Measurements from ENCODE around the gene TIGD2. TPM values are rescaled to one million over a fixed set of nuclear protein-coding genes. Genes with fewer than 3 reads are reported as not detected.

Gene TIGD2
- total and polyA plus RNA-seq, 2 of the 13 experiments (the other 11 are each of a cell fraction or from before 2014, with no cell fraction given) = 3.1 to 15.5 TPM

DNA sequence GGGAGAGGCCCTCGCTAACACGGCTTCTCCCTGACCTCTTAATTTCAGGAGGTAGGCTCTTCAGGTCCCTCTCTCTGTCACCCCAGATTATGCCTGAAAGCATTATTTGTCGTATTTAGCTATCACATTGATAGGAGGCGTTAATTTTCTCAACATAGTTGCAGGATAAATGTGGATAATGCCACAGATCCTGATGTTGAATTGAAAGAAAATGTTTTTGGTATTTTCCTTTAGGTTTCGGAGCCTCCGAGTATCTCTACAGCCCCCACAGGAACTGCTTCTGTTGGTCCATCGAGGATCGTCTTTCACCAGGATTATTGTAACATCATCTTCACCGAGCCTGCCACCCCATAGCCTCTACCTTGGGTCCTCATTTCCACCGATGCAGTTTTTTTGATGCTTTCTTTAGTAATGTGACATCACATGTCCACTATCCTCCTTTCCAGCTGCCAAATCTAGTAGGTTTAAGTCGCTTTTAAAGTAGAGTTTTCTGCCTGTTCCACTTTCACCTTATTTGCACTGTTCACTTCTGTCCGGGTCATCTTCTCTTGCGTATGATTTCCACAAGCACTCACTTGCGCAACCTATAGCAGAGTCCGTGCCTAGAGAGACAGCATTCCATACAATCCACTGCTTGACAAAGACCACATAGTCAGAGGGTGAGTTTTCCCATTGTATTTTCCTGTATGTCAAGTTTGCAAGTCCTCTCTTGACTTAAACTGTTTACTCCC is 665 bp downstream of the TIGD2 start (continued):
- TF ChIP-seq, protein P1, sequence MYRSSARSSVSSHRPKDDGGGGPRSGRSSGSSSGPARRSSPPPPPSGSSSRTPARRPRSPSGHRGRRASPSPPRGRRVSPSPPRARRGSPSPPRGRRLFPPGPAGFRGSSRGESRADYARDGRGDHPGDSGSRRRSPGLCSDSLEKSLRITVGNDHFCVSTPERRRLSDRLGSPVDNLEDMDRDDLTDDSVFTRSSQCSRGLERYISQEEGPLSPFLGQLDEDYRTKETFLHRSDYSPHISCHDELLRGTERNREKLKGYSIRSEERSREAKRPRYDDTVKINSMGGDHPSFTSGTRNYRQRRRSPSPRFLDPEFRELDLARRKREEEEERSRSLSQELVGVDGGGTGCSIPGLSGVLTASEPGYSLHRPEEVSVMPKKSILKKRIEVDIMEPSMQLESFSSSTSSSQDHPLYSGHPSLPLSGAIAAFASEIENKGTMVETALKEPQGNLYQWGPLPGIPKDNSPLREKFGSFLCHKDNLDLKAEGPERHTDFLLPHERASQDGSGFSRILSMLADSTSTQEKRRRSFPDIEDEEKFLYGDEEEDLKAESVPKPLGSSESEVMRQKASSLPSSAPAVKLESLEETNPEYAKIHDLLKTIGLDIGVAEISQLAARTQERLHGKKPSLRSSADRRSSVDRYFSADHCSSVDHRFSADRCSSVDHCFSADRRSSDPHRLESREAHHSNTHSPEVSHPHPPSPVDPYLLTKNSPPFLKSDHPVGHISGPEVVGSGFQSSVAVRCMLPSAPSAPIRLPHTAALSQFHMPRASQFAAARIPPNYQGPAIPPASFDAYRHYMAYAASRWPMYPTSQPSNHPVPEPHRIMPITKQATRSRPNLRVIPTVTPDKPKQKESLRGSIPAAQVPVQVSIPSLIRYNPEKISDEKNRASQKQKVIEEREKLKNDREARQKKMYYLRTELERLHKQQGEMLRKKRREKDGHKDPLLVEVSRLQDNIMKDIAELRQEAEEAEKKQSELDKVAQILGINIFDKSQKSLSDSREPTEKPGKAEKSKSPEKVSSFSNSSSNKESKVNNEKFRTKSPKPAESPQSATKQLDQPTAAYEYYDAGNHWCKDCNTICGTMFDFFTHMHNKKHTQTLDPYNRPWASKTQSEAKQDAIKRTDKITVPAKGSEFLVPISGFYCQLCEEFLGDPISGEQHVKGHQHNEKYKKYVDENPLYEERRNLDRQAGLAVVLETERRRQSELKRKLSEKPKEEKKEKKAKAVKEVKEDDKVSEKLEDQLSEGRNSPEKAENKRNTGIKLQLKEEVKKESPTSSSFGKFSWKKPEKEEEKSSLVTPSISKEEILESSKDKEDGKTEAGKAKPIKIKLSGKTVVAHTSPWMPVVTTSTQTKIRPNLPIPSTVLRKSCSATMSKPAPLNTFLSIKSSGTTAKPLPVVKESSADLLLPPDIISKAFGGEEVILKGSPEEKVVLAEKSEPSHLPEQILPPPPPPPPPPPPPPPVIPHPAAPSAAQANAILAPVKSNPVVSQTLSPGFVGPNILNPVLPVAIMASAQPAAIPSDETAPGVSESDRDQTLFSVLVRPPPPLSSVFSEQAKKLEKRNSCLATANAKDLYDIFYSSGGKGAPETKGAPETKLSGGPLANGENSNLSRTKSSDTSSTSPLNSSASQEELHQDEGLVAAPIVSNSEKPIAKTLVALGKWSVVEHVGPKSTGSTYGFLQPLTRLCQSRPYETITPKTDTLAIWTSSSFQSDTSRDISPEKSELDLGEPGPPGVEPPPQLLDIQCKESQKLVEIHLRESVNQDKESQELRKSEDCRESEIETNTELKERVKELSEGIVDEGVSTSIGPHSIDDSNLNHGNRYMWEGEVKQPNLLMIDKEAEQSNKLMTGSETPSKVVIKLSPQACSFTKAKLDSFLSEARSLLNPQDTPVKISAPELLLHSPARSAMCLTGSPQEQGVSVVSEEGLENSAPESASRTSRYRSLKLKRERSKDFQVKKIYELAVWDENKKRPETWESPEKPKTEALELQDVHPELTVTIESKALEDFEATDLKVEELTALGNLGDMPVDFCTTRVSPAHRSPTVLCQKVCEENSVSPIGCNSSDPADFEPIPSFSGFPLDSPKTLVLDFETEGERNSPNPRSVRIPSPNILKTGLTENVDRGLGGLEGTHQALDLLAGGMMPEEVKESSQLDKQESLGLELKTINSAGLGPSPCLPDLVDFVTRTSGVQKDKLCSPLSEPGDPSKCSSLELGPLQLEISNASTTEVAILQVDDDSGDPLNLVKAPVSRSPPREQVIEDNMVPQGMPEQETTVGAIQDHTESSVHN (CRISPR knock-in tag; IDR thresholded peaks at IDR 0.05) = peak; percentile 57; the same call in 1 of the 2 replicates
- TF ChIP-seq, protein P2, sequence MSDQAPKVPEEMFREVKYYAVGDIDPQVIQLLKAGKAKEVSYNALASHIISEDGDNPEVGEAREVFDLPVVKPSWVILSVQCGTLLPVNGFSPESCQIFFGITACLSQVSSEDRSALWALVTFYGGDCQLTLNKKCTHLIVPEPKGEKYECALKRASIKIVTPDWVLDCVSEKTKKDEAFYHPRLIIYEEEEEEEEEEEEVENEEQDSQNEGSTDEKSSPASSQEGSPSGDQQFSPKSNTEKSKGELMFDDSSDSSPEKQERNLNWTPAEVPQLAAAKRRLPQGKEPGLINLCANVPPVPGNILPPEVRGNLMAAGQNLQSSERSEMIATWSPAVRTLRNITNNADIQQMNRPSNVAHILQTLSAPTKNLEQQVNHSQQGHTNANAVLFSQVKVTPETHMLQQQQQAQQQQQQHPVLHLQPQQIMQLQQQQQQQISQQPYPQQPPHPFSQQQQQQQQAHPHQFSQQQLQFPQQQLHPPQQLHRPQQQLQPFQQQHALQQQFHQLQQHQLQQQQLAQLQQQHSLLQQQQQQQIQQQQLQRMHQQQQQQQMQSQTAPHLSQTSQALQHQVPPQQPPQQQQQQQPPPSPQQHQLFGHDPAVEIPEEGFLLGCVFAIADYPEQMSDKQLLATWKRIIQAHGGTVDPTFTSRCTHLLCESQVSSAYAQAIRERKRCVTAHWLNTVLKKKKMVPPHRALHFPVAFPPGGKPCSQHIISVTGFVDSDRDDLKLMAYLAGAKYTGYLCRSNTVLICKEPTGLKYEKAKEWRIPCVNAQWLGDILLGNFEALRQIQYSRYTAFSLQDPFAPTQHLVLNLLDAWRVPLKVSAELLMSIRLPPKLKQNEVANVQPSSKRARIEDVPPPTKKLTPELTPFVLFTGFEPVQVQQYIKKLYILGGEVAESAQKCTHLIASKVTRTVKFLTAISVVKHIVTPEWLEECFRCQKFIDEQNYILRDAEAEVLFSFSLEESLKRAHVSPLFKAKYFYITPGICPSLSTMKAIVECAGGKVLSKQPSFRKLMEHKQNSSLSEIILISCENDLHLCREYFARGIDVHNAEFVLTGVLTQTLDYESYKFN (CRISPR knock-in tag; conservative IDR thresholded peaks at IDR 0.05) = peak; percentile 81
- TF ChIP-seq GZF1 (CRISPR knock-in tag; IDR thresholded peaks at IDR 0.05) (no peak), ZC3H13 (CRISPR knock-in tag; IDR thresholded peaks at IDR 0.05) (0 out of 2 replicates have a peak, but pooled peaks have one; percentile 64), ZNF441 (CRISPR knock-in tag; IDR thresholded peaks at IDR 0.05; ENCODE audit: borderline replicate concordance) (no peak), CBX5 (CRISPR knock-in tag; IDR thresholded peaks at IDR 0.05; ENCODE audit: borderline replicate concordance) (peak; percentile 84; the same call in 1 of the 2 replicates), HDAC2 (CRISPR knock-in tag; IDR thresholded peaks at IDR 0.05) (peak; percentile 92), WIZ (CRISPR knock-in tag; IDR thresholded peaks at IDR 0.05) (peak; percentile 34; the same call in 1 of the 2 replicates), SMAD3 (CRISPR knock-in tag; IDR thresholded peaks at IDR 0.05) (peak; percentile 90), ADNP (CRISPR knock-in tag; IDR thresholded peaks at IDR 0.05) (no peak), ZNF264 (CRISPR knock-in tag; IDR thresholded peaks at IDR 0.05) (peak; percentile 94), NR2F6 (IDR thresholded peaks at IDR 0.05) (no peak; the same call in 1 of the 2 replicates), NR2F6 (CRISPR knock-in tag; IDR thresholded peaks at IDR 0.05) (peak; percentile 88), GPN1 (CRISPR knock-in tag; IDR thresholded peaks at IDR 0.05; ENCODE audit: borderline replicate concordance) (no peak), ARNT2 (CRISPR knock-in tag; IDR thresholded peaks at IDR 0.05; ENCODE audit: low read depth) (0 out of 2 replicates have a peak, but pooled peaks have one; percentile 57), JARID2 (CRISPR knock-in tag; IDR thresholded peaks at IDR 0.05; ENCODE audit: insufficient replicate concordance) (no peak), SP4 (CRISPR knock-in tag; IDR thresholded peaks at IDR 0.05) (no peak), ZNF274 (CRISPR knock-in tag; IDR thresholded peaks at IDR 0.05) (no peak), ZSCAN29 (CRISPR knock-in tag; conservative IDR thresholded peaks at IDR 0.05) (peak; percentile 84; the same call in 1 of the 2 replicates), ZNF75D (CRISPR knock-in tag; IDR thresholded peaks at IDR 0.05; ENCODE audit: borderline replicate concordance) (no peak)

All from HepG2 (cell line).